Trophoblast cell (in vitro differentiated cells and primary cell): Measurements from ENCODE around the gene SLIT3.
A peak's percentile ranks its signal among the peaks of the same experiment; 100 is the strongest.

ENCODE experiments used
- DNase-seq, 2 donors: peaks; one replicate each; pipeline ENCODE4 v3.0.0-alpha.2; 2016
- H2AFZ ChIP-seq: 2 replicates; pipeline ENCODE4 v1.6.1; 2013; ENCODE audit warnings: low read length, moderate library complexity, mild to moderate bottlenecking; ENCODE audit not compliant: insufficient read depth, poor library complexity
- H2AK5ac ChIP-seq: 2 replicates; pipeline ENCODE4 v1.6.1; 2013; ENCODE audit warnings: mild to moderate bottlenecking, low read length
- H2BK120ac ChIP-seq: 2 replicates; pipeline ENCODE4 v1.6.1; 2013; ENCODE audit warnings: low read length, mild to moderate bottlenecking, moderate library complexity; ENCODE audit not compliant: insufficient read depth, poor library complexity
- H2BK12ac ChIP-seq: 2 replicates; pipeline ENCODE4 v1.6.1; 2013; ENCODE audit warnings: mild to moderate bottlenecking, low read length, moderate library complexity
- H2BK5ac ChIP-seq: 2 replicates; pipeline ENCODE4 v1.6.1; 2013; ENCODE audit warnings: low read length, low read depth, moderate library complexity, mild to moderate bottlenecking; ENCODE audit not compliant: poor library complexity
- H3K14ac ChIP-seq: 2 replicates; pipeline ENCODE4 v1.6.1; 2013; ENCODE audit warnings: mild to moderate bottlenecking, low read length
- H3K18ac ChIP-seq: 2 replicates; pipeline ENCODE4 v1.6.1; 2013; ENCODE audit warnings: mild to moderate bottlenecking, low read length
- H3K23ac ChIP-seq: 2 replicates; pipeline ENCODE4 v1.6.1; 2013; ENCODE audit warnings: low read length
- H3K27ac ChIP-seq: 2 replicates; pipeline ENCODE4 v1.5.1; 2013; ENCODE audit warnings: low read depth, mild to moderate bottlenecking, inconsistent platforms, low read length, moderate library complexity
- H3K27me3 ChIP-seq: 2 replicates; pipeline ENCODE4 v1.6.1; 2013; ENCODE audit warnings: inconsistent platforms, mild to moderate bottlenecking, low read length, moderate library complexity; ENCODE audit not compliant: insufficient read depth
- H3K36me3 ChIP-seq, 2 experiments: 1 replicate in 1 of 2; 2 replicates in 1 of 2; pipeline ENCODE4 v1.6.1; 2013; ENCODE audit warnings: low read length in 2 of 2, mild to moderate bottlenecking in 2 of 2, moderate library complexity in 1 of 2; ENCODE audit not compliant: insufficient read depth in 2 of 2, control insufficient read depth in 1 of 2
- H3K4ac ChIP-seq: 2 replicates; pipeline ENCODE4 v1.6.1; 2013; ENCODE audit warnings: low read depth, mild to moderate bottlenecking, low read length, moderate library complexity
- H3K4me1 ChIP-seq, 2 experiments: 1 replicate in 1 of 2; 2 replicates in 1 of 2; pipeline ENCODE4 v1.6.1; 2013; ENCODE audit warnings: low read length in 2 of 2, mild to moderate bottlenecking in 2 of 2, moderate library complexity in 1 of 2; ENCODE audit not compliant: insufficient read depth in 2 of 2, control insufficient read depth in 1 of 2
- H3K4me2 ChIP-seq: 2 replicates; pipeline ENCODE4 v1.6.1; 2013; ENCODE audit warnings: inconsistent platforms, mild to moderate bottlenecking, low read length, moderate library complexity
- H3K4me3 ChIP-seq: 2 replicates; pipeline ENCODE4 v1.5.1; 2013; ENCODE audit warnings: mild to moderate bottlenecking, low read depth, low read length, inconsistent platforms
- H3K79me1 ChIP-seq: one replicate; pipeline ENCODE4 v1.6.1; 2013; ENCODE audit warnings: low read length
- H3K79me2 ChIP-seq: 2 replicates; pipeline ENCODE4 v1.6.1; 2013; ENCODE audit warnings: low read length, mild to moderate bottlenecking; ENCODE audit not compliant: control insufficient read depth, insufficient read depth, poor library complexity
- H3K9ac ChIP-seq: 2 replicates; pipeline ENCODE4 v1.6.1; 2013; ENCODE audit warnings: mild to moderate bottlenecking, low read length
- H3K9me3 ChIP-seq: 2 replicates; pipeline ENCODE4 v1.6.1; 2013; ENCODE audit warnings: low read depth, mild to moderate bottlenecking, control low read depth, inconsistent platforms, low read length; ENCODE audit not compliant: insufficient read depth
- H4K12ac ChIP-seq: 2 replicates; pipeline ENCODE4 v1.6.1; 2013; ENCODE audit warnings: low read depth, mild to moderate bottlenecking, low read length, moderate library complexity
- H4K8ac ChIP-seq: 2 replicates; pipeline ENCODE4 v1.6.1; 2013; ENCODE audit warnings: low read depth, mild to moderate bottlenecking, low read length, moderate library complexity
- H4K91ac ChIP-seq: one replicate; pipeline ENCODE4 v1.6.1; 2013; ENCODE audit warnings: low read depth, mild to moderate bottlenecking, low read length, moderate library complexity
- WGBS: extraction: QIAGEN DNeasy Blood & Tissue Kit; methylation state at CpG from one replicate; pipeline ENCODE4 v1.1.7; 2013; ENCODE audit warnings: missing lambda C conversion rate; ENCODE audit not compliant: insufficient read length, insufficient coverage; ENCODE audit errors: extremely low coverage; 5-methylcytosine and 5-hydroxymethylcytosine counted together

Gene SLIT3

GRCh38 chr5:169063316-169063953, 237.5 kb downstream of the SLIT3 start:
- no peak overlapping the region for H3K27ac ChIP-seq
- H3K14ac ChIP-seq = no peak overlapping the region
- H2AFZ ChIP-seq = no peak overlapping the region
- no peak overlapping the region for H3K4ac ChIP-seq
- H3K79me2 ChIP-seq = no peaks in the 10 kb centered on the region
- peaks cover 2% of the 10 kb centered on the region for H3K79me1 ChIP-seq
- no peak overlapping the region for H4K12ac ChIP-seq
- no CpG with 5 or more reads among the region's 12 CpGs for WGBS
- DNase-seq = no peak
- H3K4me3 ChIP-seq = no peak overlapping the region
- no peak overlapping the region for H3K4me2 ChIP-seq
- H2BK12ac ChIP-seq = no peak overlapping the region
- H3K9ac ChIP-seq = no peak overlapping the region
- no peak overlapping the region for H4K8ac ChIP-seq
- H3K4me1 ChIP-seq = peaks cover 13 to 14% of the 10 kb centered on the region in 2 experiments
- H2BK120ac ChIP-seq = no peak overlapping the region
- H3K18ac ChIP-seq = peak overlapping the region; percentile 16
- peaks cover 3 to 4% of the 10 kb centered on the region in 2 experiments for H3K36me3 ChIP-seq
- H2AK5ac ChIP-seq = no peak overlapping the region
- no peak overlapping the region for H2BK5ac ChIP-seq
- H4K91ac ChIP-seq = no peak overlapping the region
- no peaks in the 10 kb centered on the region for H3K9me3 ChIP-seq
- no peak overlapping the region for H3K23ac ChIP-seq
- no peaks in the 10 kb centered on the region for H3K27me3 ChIP-seq

- Histone ChIP-seq H3K4ac (no peak overlapping the region), H4K12ac (no peak overlapping the region), H3K9me3 (no peaks in the 10 kb centered on the region), H3K79me2 (no peaks in the 10 kb centered on the region), H3K14ac (no peak overlapping the region), H4K91ac (no peak overlapping the region), H3K36me3 (peaks cover 3 to 4% of the 10 kb centered on the region in 2 experiments), H3K4me2 (no peak overlapping the region), H3K18ac (no peak overlapping the region), H3K4me1 (peaks cover 13 to 17% of the 10 kb centered on the region in 2 experiments), H3K4me3 (no peak overlapping the region), H2AFZ (no peak overlapping the region), H3K23ac (no peak overlapping the region), H2AK5ac (no peak overlapping the region), H4K8ac (no peak overlapping the region), H3K27me3 (no peaks in the 10 kb centered on the region), H2BK120ac (no peak overlapping the region), H3K79me1 (peaks cover 2% of the 10 kb centered on the region), H3K9ac (no peak overlapping the region), H2BK12ac (no peak overlapping the region), H3K27ac (no peak overlapping the region), H2BK5ac (no peak overlapping the region)
- WGBS = no CpG with 5 or more reads among the region's 2 CpGs
- peak in 1 of 2 donors; percentile 30 for DNase-seq
Measured at GRCh38 chr5:169062690-169063089, 238.2 kb downstream of the SLIT3 start.

GRCh38 chr5:169054506-169054905, 246.4 kb downstream of the SLIT3 start:
- Histone ChIP-seq H3K23ac (no peak overlapping the region), H3K9me3 (no peaks in the 10 kb centered on the region), H3K14ac (no peak overlapping the region), H3K18ac (no peak overlapping the region), H3K9ac (no peak overlapping the region), H3K4ac (no peak overlapping the region), H3K36me3 (no peaks in the 10 kb centered on the region), H3K4me2 (no peak overlapping the region), H2BK12ac (no peak overlapping the region), H3K27ac (no peak overlapping the region), H3K79me1 (no peaks in the 10 kb centered on the region), H2BK5ac (no peak overlapping the region), H3K79me2 (no peaks in the 10 kb centered on the region), H2BK120ac (no peak overlapping the region), H2AFZ (no peak overlapping the region), H3K4me3 (no peak overlapping the region), H4K8ac (no peak overlapping the region), H4K12ac (no peak overlapping the region), H3K27me3 (no peaks in the 10 kb centered on the region), H2AK5ac (no peak overlapping the region), H3K4me1 (peaks cover 10 to 14% of the 10 kb centered on the region in 2 experiments), H4K91ac (no peak overlapping the region)
- no CpG with 5 or more reads among the region's 8 CpGs for WGBS
- no peak for DNase-seq

- H3K27ac ChIP-seq = no peak overlapping the region
- no peaks in the 10 kb centered on the region for H3K79me2 ChIP-seq
- H3K9me3 ChIP-seq = no peaks in the 10 kb centered on the region
- no peak overlapping the region for H2AK5ac ChIP-seq
- no peak overlapping the region for H4K12ac ChIP-seq
- H4K8ac ChIP-seq = no peak overlapping the region
- no peak overlapping the region for H2AFZ ChIP-seq
- no peaks in the 10 kb centered on the region for H3K79me1 ChIP-seq
- no peak overlapping the region for H4K91ac ChIP-seq
- no peak overlapping the region for H3K4me2 ChIP-seq
- no CpG with 5 or more reads among the region's 3 CpGs for WGBS
- no peak overlapping the region for H2BK5ac ChIP-seq
- H3K36me3 ChIP-seq = no peaks in the 10 kb centered on the region
- H2BK12ac ChIP-seq = no peak overlapping the region
- H3K4ac ChIP-seq = no peak overlapping the region
- no peaks in the 10 kb centered on the region for H3K27me3 ChIP-seq
- H3K23ac ChIP-seq = no peak overlapping the region
- peak in 1 of 2 donors; percentile 9 for DNase-seq
- peaks cover 10 to 18% of the 10 kb centered on the region in 2 experiments for H3K4me1 ChIP-seq
- no peak overlapping the region for H3K18ac ChIP-seq
- H3K9ac ChIP-seq = no peak overlapping the region
- no peak overlapping the region for H3K14ac ChIP-seq
- no peak overlapping the region for H2BK120ac ChIP-seq
- no peak overlapping the region for H3K4me3 ChIP-seq
Measured at GRCh38 chr5:169052207-169052606, 248.7 kb downstream of the SLIT3 start.
